Trophoblast cell (in vitro differentiated cells and primary cell): ENCODE data around the gene PRKCB.
A peak's percentile ranks its signal among the peaks of the same experiment; 100 is the strongest.

Experiments used
- DNase-seq, 2 donors: peaks; one replicate each; pipeline ENCODE4 v3.0.0-alpha.2; 2016
- H2AFZ ChIP-seq: 2 replicates; pipeline ENCODE4 v1.6.1; 2013; ENCODE audit warnings: low read length, moderate library complexity, mild to moderate bottlenecking; ENCODE audit not compliant: insufficient read depth, poor library complexity
- H2AK5ac ChIP-seq: 2 replicates; pipeline ENCODE4 v1.6.1; 2013; ENCODE audit warnings: mild to moderate bottlenecking, low read length
- H2BK120ac ChIP-seq: 2 replicates; pipeline ENCODE4 v1.6.1; 2013; ENCODE audit warnings: low read length, mild to moderate bottlenecking, moderate library complexity; ENCODE audit not compliant: insufficient read depth, poor library complexity
- H2BK12ac ChIP-seq: 2 replicates; pipeline ENCODE4 v1.6.1; 2013; ENCODE audit warnings: mild to moderate bottlenecking, low read length, moderate library complexity
- H2BK5ac ChIP-seq: 2 replicates; pipeline ENCODE4 v1.6.1; 2013; ENCODE audit warnings: low read length, low read depth, moderate library complexity, mild to moderate bottlenecking; ENCODE audit not compliant: poor library complexity
- H3K14ac ChIP-seq: 2 replicates; pipeline ENCODE4 v1.6.1; 2013; ENCODE audit warnings: mild to moderate bottlenecking, low read length
- H3K18ac ChIP-seq: 2 replicates; pipeline ENCODE4 v1.6.1; 2013; ENCODE audit warnings: mild to moderate bottlenecking, low read length
- H3K23ac ChIP-seq: 2 replicates; pipeline ENCODE4 v1.6.1; 2013; ENCODE audit warnings: low read length
- H3K27ac ChIP-seq: 2 replicates; pipeline ENCODE4 v1.5.1; 2013; ENCODE audit warnings: low read depth, mild to moderate bottlenecking, inconsistent platforms, low read length, moderate library complexity
- H3K27me3 ChIP-seq: 2 replicates; pipeline ENCODE4 v1.6.1; 2013; ENCODE audit warnings: inconsistent platforms, mild to moderate bottlenecking, low read length, moderate library complexity; ENCODE audit not compliant: insufficient read depth
- H3K36me3 ChIP-seq, 2 experiments: 1 replicate in 1 of 2; 2 replicates in 1 of 2; pipeline ENCODE4 v1.6.1; 2013; ENCODE audit warnings: low read length in 2 of 2, mild to moderate bottlenecking in 2 of 2, moderate library complexity in 1 of 2; ENCODE audit not compliant: insufficient read depth in 2 of 2, control insufficient read depth in 1 of 2
- H3K4ac ChIP-seq: 2 replicates; pipeline ENCODE4 v1.6.1; 2013; ENCODE audit warnings: low read depth, mild to moderate bottlenecking, low read length, moderate library complexity
- H3K4me1 ChIP-seq, 2 experiments: 1 replicate in 1 of 2; 2 replicates in 1 of 2; pipeline ENCODE4 v1.6.1; 2013; ENCODE audit warnings: low read length in 2 of 2, mild to moderate bottlenecking in 2 of 2, moderate library complexity in 1 of 2; ENCODE audit not compliant: insufficient read depth in 2 of 2, control insufficient read depth in 1 of 2
- H3K4me2 ChIP-seq: 2 replicates; pipeline ENCODE4 v1.6.1; 2013; ENCODE audit warnings: inconsistent platforms, mild to moderate bottlenecking, low read length, moderate library complexity
- H3K4me3 ChIP-seq: 2 replicates; pipeline ENCODE4 v1.5.1; 2013; ENCODE audit warnings: mild to moderate bottlenecking, low read depth, low read length, inconsistent platforms
- H3K79me1 ChIP-seq: one replicate; pipeline ENCODE4 v1.6.1; 2013; ENCODE audit warnings: low read length
- H3K79me2 ChIP-seq: 2 replicates; pipeline ENCODE4 v1.6.1; 2013; ENCODE audit warnings: low read length, mild to moderate bottlenecking; ENCODE audit not compliant: control insufficient read depth, insufficient read depth, poor library complexity
- H3K9ac ChIP-seq: 2 replicates; pipeline ENCODE4 v1.6.1; 2013; ENCODE audit warnings: mild to moderate bottlenecking, low read length
- H3K9me3 ChIP-seq: 2 replicates; pipeline ENCODE4 v1.6.1; 2013; ENCODE audit warnings: low read depth, mild to moderate bottlenecking, control low read depth, inconsistent platforms, low read length; ENCODE audit not compliant: insufficient read depth
- H4K12ac ChIP-seq: 2 replicates; pipeline ENCODE4 v1.6.1; 2013; ENCODE audit warnings: low read depth, mild to moderate bottlenecking, low read length, moderate library complexity
- H4K8ac ChIP-seq: 2 replicates; pipeline ENCODE4 v1.6.1; 2013; ENCODE audit warnings: low read depth, mild to moderate bottlenecking, low read length, moderate library complexity
- H4K91ac ChIP-seq: one replicate; pipeline ENCODE4 v1.6.1; 2013; ENCODE audit warnings: low read depth, mild to moderate bottlenecking, low read length, moderate library complexity
- WGBS: extraction: QIAGEN DNeasy Blood & Tissue Kit; methylation state at CpG from one replicate; pipeline ENCODE4 v1.1.7; 2013; ENCODE audit warnings: missing lambda C conversion rate; ENCODE audit not compliant: insufficient read length, insufficient coverage; ENCODE audit errors: extremely low coverage; 5-methylcytosine and 5-hydroxymethylcytosine counted together

The PRKCB gene

DNA sequence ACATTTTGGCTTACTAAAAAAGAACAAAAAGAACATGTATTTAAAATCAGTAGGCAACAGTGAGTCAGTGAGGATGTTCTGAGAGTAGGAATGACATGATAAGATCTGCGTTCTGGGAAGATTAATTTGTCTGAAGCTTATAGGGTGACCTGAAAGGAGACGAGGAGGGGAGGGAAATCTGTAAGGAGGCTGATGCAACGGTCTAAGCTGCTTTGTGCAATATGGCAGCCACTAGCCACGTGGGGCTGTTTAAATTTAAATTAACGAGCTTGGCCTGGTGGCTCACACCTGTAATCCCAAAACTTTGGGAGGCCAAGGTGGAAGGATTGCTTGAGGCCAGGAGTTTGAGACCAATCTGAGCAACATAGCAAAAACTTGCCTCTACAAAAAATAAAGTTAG lies 238.8 kb downstream of the PRKCB start:
- no peak overlapping the region for H2BK5ac ChIP-seq
- DNase-seq = peak; percentile 16 to 29
- H3K23ac ChIP-seq = no peak overlapping the region
- no peak overlapping the region for H3K18ac ChIP-seq
- no peak overlapping the region for H3K27ac ChIP-seq
- H3K79me1 ChIP-seq = peaks cover 5% of the 10 kb centered on the region
- H3K27me3 ChIP-seq = no peaks in the 10 kb centered on the region
- H2AK5ac ChIP-seq = no peak overlapping the region
- no peak overlapping the region for H2AFZ ChIP-seq
- WGBS = no CpG with 5 or more reads among the region's 5 CpGs
- H3K4me3 ChIP-seq = no peak overlapping the region
- no peaks in the 10 kb centered on the region for H3K36me3 ChIP-seq
- H2BK12ac ChIP-seq = no peak overlapping the region
- H2BK120ac ChIP-seq = no peak overlapping the region
- no peak overlapping the region for H3K4ac ChIP-seq
- no peaks in the 10 kb centered on the region for H3K79me2 ChIP-seq
- H3K9me3 ChIP-seq = no peaks in the 10 kb centered on the region
- H3K14ac ChIP-seq = no peak overlapping the region
- peaks cover 13 to 21% of the 10 kb centered on the region in 2 experiments for H3K4me1 ChIP-seq
- H3K9ac ChIP-seq = no peak overlapping the region
- no peak overlapping the region for H4K12ac ChIP-seq
- H3K4me2 ChIP-seq = no peak overlapping the region
- H4K91ac ChIP-seq = peak overlapping the region; percentile 2
- H4K8ac ChIP-seq = no peak overlapping the region

DNA sequence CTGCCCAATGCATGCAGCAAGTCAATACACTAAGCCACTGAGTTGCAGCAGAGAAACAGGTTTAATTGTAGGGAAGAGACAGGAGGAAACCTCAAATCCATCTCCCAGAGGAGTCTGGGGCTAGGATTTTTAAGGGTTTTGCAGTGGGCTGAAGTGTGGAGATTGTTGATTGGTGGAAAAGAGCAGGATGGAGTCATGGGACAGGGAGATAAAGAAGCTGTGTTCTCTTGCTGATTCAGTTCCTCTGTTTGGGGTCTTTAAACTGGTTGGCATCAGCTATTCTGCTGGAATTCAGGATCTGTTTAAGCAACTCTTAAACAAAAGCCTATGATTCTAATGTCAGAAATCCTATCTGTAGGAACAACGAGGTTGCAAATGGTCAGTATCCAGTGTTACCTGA lies 239.5 kb downstream of the PRKCB start:
- Histone ChIP-seq H4K12ac (no peak overlapping the region), H3K27me3 (no peaks in the 10 kb centered on the region), H2AFZ (no peak overlapping the region), H4K8ac (no peak overlapping the region), H3K18ac (no peak overlapping the region), H3K36me3 (no peaks in the 10 kb centered on the region), H3K9ac (no peak overlapping the region), H3K4me3 (no peak overlapping the region), H2BK5ac (no peak overlapping the region), H3K14ac (no peak overlapping the region), H3K79me2 (no peaks in the 10 kb centered on the region), H3K79me1 (peaks cover 7% of the 10 kb centered on the region), H2BK12ac (no peak overlapping the region), H3K27ac (no peak overlapping the region), H3K4ac (no peak overlapping the region), H2AK5ac (no peak overlapping the region), H3K23ac (no peak overlapping the region), H3K4me1 (peaks cover 13 to 21% of the 10 kb centered on the region in 2 experiments), H3K4me2 (no peak overlapping the region), H2BK120ac (no peak overlapping the region), H3K9me3 (no peaks in the 10 kb centered on the region), H4K91ac (peak overlapping the region; percentile 48)
- WGBS = no CpG with 5 or more reads among the region's 1 CpG
- no peak for DNase-seq

DNA sequence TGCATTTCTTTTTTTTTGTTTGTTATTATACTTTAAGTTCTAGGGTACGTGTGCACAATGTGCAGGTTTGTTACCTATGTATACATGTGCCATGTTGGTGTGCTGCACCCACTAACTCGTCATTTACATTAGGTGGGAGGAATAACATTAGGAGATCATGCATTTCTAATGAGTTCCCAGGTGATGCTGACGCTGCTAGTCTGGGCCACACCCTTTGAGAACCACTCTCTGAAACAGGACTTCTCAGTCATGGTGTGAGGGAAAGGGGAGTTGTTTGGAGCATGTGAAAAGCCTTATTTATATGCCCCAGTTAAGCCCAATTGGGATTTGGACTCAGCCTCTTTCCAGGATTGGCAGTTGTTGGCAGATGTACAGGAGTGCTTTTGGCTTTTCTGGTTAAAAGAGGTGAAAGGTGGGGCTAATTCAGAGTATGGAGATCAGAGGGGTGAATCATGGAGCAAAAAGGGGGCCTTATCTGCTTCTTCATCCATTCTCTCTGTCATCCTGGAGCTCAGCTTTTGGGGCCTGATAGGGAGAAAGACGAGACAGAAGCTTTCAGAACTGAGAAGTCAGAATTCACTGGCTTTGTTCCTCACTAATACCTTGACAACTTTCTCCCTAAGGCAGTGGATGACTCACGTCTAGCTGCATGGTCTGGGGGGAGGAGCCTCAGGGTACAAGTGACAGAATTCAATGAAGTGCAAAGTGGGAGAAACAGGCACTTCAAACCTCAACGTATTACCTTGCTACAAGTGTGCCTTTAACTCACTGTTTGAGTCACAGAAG lies 240.3 kb downstream of the PRKCB start:
- Histone ChIP-seq H3K4me3 (no peak overlapping the region), H3K27me3 (no peaks in the 10 kb centered on the region), H3K27ac (peak overlapping the region; percentile 89), H2AK5ac (no peak overlapping the region), H3K79me1 (peaks cover 7% of the 10 kb centered on the region), H3K4me1 (peaks cover 13 to 21% of the 10 kb centered on the region in 2 experiments), H2BK12ac (peak overlapping the region; percentile 37), H3K23ac (no peak overlapping the region), H2AFZ (no peak overlapping the region), H4K91ac (peak overlapping the region; percentile 55), H3K79me2 (no peaks in the 10 kb centered on the region), H3K18ac (no peak overlapping the region), H3K36me3 (no peaks in the 10 kb centered on the region), H3K9me3 (no peaks in the 10 kb centered on the region), H4K12ac (no peak overlapping the region), H2BK5ac (peak overlapping the region; percentile 47), H3K4me2 (peak overlapping the region; percentile 36), H3K14ac (no peak overlapping the region), H3K9ac (no peak overlapping the region), H2BK120ac (no peak overlapping the region), H4K8ac (no peak overlapping the region), H3K4ac (no peak overlapping the region)
- no CpG with 5 or more reads among the region's 6 CpGs for WGBS
- peak; percentile 74 to 75 for DNase-seq

DNA sequence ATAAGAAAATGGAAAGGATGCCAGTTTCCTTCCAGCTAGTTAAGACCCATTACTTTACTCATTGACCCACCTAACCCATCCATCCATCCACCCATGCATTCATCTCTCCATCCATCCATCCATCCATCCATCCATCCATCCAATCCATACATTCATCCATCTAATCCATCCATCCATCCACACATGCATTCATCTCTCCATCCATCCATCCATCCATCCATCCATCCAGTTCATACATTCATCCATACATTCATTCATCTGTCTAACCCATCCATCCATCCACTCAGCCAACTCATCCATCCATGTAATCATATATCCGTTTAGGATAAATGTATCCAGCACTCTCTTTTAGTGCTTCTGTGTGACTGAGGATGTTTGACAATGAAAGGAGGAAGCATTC lies 241.5 kb downstream of the PRKCB start:
- no peak overlapping the region for H3K14ac ChIP-seq
- no peak overlapping the region for H4K91ac ChIP-seq
- no peak overlapping the region for H2AFZ ChIP-seq
- H3K4me3 ChIP-seq = no peak overlapping the region
- H3K79me2 ChIP-seq = no peaks in the 10 kb centered on the region
- no peak overlapping the region for H2BK5ac ChIP-seq
- H4K12ac ChIP-seq = no peak overlapping the region
- H3K23ac ChIP-seq = no peak overlapping the region
- peaks cover 7% of the 10 kb centered on the region for H3K79me1 ChIP-seq
- no peak for DNase-seq
- H3K27ac ChIP-seq = peak overlapping the region; percentile 89
- H3K4me1 ChIP-seq = peaks cover 13 to 21% of the 10 kb centered on the region in 2 experiments
- H3K27me3 ChIP-seq = no peaks in the 10 kb centered on the region
- no peak overlapping the region for H2BK12ac ChIP-seq
- H2AK5ac ChIP-seq = no peak overlapping the region
- no peak overlapping the region for H3K18ac ChIP-seq
- H3K9ac ChIP-seq = no peak overlapping the region
- H3K9me3 ChIP-seq = no peaks in the 10 kb centered on the region
- no CpG with 5 or more reads among the region's 1 CpG for WGBS
- no peak overlapping the region for H2BK120ac ChIP-seq
- no peaks in the 10 kb centered on the region for H3K36me3 ChIP-seq
- no peak overlapping the region for H3K4ac ChIP-seq
- no peak overlapping the region for H3K4me2 ChIP-seq
- H4K8ac ChIP-seq = no peak overlapping the region
